GM12865 (cell line): ENCODE measurements around the gene HAGHL.

ENCODE experiments used
- DNase-seq: peaks from one replicate; pipeline ENCODE4 v3.0.0; 2010; ENCODE audit warnings: low read depth
- H3K4me3 ChIP-seq: 2 replicates; pipeline ENCODE4 v1.5.1; 2011; ENCODE audit warnings: mild to moderate bottlenecking, low read depth, low read length, control low read depth
- TF ChIP-seq, protein P1 (sequence below): IDR thresholded peaks from 2 replicates; pipeline ENCODE4 v1.5.1; 2011; ENCODE audit warnings: low read length, control low read depth, low read depth, inconsistent platforms; ENCODE audit not compliant: insufficient read depth; ENCODE audit errors: missing control alignments

Gene HAGHL

DNA sequence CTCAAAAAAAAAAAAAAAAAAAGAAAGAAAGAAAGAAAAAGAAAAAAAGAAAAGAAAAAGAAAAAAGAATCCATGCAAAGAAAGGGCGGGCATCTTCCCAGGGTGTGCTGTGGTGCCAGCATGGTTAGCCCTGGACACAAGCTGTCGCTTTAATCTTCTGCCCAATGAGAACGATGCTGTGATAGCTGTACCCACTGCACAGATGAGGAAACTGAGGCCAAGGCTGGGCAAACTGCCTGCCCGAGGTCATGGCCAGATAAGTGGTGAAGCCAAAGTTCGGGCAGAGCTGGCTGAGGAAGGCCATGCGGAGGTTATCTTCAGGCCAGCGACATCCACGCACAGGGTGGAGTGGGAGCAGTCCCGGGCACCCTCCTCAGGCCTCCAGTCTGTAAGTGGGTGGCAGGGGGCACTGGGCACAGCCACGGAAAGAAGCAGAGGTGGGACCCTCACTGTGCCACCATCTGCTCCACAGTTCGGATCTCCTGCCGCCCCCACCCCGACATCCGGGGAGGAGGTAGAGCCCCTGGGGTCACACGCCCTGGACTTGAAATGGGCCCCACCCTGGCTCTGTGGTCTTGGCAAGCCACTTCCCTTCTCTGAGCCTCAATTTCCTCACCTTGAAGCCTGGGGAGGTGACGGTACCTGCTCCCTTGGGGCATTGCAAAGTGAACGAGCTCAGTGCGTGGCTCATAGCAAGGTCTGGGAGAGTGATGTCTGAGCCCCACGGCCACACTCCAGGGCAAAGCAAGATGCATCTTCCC, 27.8 kb upstream of the HAGHL start:
- DNase-seq, result no peak
- H3K4me3 ChIP-seq, result no peak overlapping the region
- TF ChIP-seq, protein P1, sequence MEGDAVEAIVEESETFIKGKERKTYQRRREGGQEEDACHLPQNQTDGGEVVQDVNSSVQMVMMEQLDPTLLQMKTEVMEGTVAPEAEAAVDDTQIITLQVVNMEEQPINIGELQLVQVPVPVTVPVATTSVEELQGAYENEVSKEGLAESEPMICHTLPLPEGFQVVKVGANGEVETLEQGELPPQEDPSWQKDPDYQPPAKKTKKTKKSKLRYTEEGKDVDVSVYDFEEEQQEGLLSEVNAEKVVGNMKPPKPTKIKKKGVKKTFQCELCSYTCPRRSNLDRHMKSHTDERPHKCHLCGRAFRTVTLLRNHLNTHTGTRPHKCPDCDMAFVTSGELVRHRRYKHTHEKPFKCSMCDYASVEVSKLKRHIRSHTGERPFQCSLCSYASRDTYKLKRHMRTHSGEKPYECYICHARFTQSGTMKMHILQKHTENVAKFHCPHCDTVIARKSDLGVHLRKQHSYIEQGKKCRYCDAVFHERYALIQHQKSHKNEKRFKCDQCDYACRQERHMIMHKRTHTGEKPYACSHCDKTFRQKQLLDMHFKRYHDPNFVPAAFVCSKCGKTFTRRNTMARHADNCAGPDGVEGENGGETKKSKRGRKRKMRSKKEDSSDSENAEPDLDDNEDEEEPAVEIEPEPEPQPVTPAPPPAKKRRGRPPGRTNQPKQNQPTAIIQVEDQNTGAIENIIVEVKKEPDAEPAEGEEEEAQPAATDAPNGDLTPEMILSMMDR, result no peak

DNA sequence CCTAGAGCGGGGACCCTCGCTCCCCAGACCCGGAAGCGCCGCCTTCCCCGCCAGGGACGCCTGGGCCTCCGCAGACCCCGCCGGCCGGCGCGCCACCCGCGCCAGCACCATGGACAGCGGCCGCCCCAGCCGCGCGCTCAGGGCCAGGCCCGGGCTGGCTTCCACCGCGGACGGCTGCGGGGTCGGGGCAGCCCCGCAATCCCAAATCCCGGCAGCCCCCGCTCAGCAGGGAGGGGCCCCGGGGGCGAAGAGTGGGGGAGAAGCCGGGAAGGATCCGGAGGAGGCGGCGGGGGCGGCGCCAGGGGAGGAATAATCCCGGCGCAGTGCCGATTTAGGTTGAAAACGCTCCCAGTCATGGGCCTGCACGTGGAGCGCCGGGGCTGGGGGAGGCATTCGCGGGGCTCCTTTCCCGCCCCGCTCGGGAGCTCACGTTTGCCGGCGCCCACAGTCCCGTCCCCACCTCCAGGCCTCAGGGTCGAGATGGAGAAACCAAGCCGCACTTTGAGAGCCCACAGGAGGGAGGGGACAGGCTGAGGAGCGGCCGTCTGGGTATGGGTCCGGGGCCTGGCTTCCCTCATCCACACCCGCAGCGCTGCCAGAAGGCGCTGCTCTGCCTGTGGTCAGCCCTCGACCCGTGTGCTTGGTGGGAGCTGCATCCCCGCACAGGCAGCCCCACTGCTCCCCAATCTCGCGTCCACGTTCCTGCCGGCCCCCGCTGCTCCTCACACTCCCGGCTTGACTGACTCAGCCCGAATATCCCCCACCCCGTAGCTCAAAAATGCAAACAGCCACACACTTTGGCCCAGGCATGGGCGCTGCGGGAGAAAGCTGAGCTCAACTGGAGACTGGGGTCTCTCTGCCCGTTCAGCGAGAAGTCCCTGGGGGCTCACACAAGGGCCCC, 26.0 kb upstream of the HAGHL start:
- DNase-seq, result no peak
- TF ChIP-seq, protein P1, result no peak
- H3K4me3 ChIP-seq, result no peak overlapping the region

DNA sequence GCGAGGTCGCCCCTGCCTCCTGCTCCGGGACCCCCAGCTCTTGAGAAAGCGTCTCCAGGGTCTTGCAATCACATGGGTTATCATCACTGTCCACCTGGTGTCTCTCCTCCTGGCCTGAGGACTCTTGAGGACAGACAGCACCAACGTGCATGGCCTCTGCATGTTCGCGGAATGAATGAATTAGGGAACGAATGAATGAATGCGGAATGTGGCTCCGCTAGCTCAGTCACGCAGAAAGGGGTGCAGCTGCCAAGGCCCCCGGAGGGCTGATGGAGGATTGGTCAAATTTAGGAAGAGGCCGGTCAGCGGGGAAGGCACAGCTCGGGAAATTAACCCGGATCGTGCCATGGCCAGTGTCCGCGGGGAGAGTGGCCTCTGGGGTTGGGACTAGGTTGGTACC, 24.6 kb upstream of the HAGHL start:
- H3K4me3 ChIP-seq, result no peak overlapping the region
- TF ChIP-seq, protein P1, result no peak
- DNase-seq, result no peak

DNA sequence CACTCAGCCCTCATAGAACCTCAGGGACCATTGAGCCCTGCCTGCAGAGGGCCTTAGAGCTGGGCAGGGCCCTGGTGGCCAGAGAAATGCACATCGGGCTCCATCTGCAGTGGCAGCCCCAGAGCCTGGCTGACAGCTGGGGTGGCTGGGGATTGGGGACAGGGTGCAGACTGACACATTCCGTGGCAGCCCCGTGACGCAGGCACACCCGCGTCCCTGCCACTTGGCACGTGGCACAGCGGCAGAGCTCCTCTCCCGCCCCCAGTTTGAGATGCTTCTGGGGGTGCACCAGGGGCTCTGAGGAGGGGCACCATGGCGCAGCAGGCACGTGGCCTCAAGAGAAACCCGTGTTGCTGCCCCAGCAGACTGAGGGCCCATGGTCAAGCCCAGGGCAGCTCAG, 23.5 kb upstream of the HAGHL start:
- DNase-seq, result no peak
- no peak overlapping the region for H3K4me3 ChIP-seq
- TF ChIP-seq, protein P1, result no peak

DNA sequence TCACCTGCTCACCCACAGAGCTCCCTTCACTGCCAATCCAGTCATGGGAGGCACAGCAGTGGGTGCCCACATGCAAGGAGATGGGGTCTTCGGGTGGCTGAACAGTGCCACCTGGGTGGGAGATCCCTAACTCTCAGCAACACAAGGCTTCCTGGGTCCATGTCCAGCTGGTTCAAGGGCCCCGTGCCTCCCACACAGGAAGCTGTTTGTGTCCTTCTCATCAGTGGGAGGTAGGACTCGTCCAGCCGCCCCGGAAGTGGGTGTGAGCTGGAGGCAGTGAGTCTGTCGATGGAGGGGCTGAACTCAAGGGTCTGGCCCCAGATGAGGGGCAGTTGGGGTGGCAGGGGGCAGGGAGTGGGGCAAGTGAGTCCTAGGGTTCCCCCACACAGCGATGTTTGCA, 22.9 kb upstream of the HAGHL start:
- H3K4me3 ChIP-seq, result no peak overlapping the region
- no peak for DNase-seq
- TF ChIP-seq, protein P1, result no peak

DNA sequence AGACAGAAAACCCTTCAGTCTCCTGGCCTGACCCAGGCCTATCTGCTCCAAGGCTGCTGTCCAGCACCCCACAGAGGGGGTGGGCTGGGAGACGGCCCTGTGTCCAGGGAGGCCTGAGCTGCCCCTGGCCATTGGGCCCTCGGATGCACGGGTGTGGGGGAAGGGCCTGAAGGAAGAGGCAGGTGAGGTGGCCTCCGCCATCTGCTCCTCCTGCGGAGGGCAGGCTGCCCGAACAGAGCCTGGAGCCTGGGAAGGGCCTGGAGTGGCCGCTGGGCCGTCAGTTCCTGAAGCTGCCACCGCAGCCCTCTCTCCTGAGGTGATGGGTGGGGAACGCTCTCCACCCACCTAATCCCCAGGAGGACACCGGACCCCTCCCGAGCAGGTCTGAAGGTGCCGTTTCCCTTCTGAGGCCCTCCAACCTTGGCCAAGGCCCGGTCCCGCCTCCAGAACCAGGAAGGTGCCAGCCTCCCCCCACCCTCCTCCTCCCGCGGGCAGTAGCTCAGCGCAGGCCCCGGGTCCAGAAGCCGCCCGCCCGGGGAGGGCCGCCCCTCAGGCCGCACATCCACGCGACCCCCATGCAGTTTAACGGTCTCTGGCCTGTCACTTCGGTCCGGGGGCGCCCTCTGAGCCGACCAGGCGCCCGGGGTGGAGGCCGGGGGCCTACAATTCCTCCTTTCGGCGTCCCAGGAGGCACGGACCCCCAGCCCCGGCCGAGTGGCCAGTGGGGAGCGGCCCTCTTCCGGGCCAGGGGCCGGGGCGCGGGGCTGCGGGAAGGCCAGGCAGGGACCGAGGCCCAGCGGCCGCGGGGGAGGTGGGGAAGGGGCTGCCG, 22.1 kb upstream of the HAGHL start:
- DNase-seq, result no peak
- TF ChIP-seq, protein P1, result no peak
- no peak overlapping the region for H3K4me3 ChIP-seq
